HG03039 (cell line): ENCODE data around the gene PIP5K1A.
A peak's percentile ranks its signal among the peaks of the same experiment; 100 is the strongest.
"Not testable (repeated sequence)": the region's sequence is repeated elsewhere in the genome, so short reads cannot be mapped to it uniquely, and the experiment has no call there.

Experiments
- ATAC-seq: cut with Tn5 transposase; IDR thresholded peaks from one replicate; pipeline ENCODE4 v1.9.1; 2021; ENCODE audit warnings: mild to moderate bottlenecking, moderate library complexity; ENCODE audit not compliant: unreplicated experiment

Gene PIP5K1A

DNA sequence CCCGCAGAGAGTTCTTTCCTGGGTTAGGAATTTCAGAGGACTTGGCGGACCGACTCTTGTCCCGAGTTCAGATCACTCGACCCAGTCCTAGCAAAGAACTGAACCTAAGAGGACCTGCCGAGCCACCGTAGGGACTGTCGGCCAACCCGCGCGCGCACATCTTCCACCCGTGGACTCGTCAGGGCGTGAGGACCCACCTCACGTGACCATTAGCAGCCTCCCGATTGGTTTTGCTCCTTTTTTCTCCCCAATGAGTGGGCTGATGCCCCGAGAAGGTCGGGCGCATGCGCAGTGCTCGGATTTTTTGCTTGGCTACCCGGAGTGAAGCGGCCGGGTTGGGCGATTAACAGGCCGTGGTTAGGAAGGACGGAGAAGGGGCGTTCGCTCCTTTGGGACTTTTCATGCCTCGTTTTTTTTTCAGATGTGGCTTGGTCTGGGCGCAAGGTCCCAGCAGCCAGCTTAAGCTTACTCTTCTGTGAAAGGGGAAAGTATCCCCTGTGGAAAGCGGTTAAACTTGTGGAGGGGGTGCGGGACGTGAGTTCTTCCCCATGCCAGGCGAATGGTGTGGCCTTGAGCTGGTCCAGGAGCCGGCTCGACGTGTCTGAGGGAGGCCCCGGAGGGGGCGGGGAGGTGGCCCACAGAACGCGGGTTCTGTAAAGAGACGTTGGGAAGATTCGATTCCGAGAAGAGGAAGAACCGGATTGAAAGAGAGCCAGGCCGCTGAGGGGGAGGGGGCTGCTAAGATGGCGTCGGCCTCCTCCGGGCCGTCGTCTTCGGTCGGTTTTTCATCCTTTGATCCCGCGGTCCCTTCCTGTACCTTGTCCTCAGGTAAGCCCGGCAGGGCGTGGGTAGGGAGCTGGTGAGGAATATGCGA, at the start of gene PIP5K1A:
Gene PIP5K1A (plus strand): TSS at position 299 of the 874 bp plus-strand sequence. CDS start 445 bp downstream, at position 744.
- ATAC-seq, result peak; percentile 75

GRCh38 chr1:151156515-151156819, 41.9 kb upstream of the PIP5K1A start, which contains the start of gene TNFAIP8L2:
TSS of gene TNFAIP8L2 (plus strand) at chr1:151156649. CDS start at chr1:151158698, 2,049 bp downstream.
- no peak for ATAC-seq

GRCh38 chr1:151157067-151157531, 41.3 kb upstream of the PIP5K1A start:
- ATAC-seq, result no peak

- ATAC-seq, result no peak
Measured at GRCh38 chr1:151158326-151158725, 40.0 kb upstream of the PIP5K1A start.

- ATAC-seq, result no peak
Measured at GRCh38 chr1:151158751-151159251, 39.6 kb upstream of the PIP5K1A start.

DNA sequence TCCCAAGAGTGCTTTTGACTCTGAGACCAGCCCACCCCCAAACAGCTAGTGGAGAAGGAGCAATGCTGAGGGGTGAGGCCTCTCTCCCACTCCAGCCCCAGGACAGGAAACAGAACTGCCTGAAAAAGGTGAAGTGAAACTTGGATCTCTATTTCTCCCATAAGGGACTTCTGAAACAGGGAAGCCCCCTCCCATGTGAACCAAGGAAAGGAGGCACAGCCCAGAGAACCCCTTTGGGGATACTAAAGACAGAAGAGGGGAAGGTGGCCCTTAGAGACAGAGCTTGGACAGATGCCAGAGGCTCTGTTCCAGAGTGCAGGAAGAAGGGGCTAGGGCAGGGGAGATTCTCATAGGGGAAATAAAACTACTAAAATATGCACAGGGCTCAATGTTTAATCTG, 39.0 kb upstream of the PIP5K1A start:
- no peak for ATAC-seq

- no peak for ATAC-seq
Measured at GRCh38 chr1:151164732-151165280, 33.5 kb upstream of the PIP5K1A start.

DNA sequence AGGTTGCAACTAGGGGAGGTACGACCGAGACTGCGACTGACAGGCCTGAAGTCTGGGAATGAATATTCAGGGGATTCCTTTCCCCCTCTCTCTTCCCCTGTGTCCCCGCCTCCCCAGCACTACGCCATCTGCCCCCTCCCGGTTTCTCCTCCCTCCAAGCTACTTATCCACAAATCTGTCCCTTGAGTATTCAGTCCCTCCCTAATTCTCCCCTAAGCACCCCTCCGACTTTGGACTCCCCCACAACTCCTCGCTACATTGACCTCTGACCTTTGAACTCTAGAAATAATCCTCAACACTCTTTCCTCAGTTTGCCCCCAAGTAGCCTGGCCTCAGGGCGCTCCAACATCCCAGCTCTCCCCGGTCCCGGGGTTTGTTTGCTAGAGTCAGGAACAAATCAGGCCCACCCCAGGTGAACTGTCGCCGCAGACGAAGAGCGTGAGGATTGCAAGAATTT, 33.0 kb upstream of the PIP5K1A start:
- ATAC-seq, result peak; percentile 8

DNA sequence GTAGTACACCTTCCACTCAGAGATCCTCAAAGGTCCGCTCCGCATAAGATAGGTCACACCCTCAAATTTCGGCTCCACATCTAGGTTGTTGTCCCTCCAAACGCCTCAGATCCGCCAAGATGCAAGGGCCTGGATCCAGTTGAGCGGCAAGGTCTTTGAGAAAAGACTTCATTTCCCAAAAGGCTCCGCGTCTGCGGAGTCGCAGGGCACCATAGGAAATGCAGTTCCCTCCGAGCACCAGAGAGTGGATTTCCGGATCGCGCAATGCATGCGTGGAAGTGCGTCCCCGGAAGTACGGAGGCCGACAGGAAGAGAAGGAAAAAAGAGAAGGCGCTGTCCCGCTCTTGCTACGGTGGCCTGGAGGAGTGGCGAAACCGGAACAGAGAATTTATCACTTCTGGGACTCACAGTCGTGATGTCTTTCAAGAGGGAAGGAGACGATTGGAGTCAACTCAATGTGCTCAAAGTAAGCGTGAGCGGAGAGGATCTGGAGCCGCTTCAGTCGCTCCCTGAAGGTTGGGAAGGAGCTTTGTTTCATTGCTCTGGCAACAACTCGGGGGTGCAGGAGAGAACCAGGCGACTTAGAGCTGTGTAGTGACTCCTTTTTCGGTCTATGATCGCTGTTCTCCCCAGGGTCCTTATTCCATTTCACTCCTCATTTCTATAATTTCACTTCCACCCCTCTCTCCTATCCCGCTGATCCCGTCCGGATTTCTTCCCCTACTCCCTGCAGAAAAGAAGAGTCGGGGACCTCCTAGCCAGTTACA, 32.4 kb upstream of the PIP5K1A start, which contains the start of the genes LYSMD1 and SCNM1:
Gene LYSMD1 (minus strand): TSS at position 165 of the 767 bp plus-strand sequence. CDS start 644 bp downstream, outside the sequence.
Gene SCNM1 (plus strand): TSS at position 407 of the 767 bp plus-strand sequence. CDS start 9 bp downstream, at position 416.
- ATAC-seq, result peak; percentile 85

GRCh38 chr1:151166505-151166956, 31.8 kb upstream of the PIP5K1A start:
- ATAC-seq, result no peak

DNA sequence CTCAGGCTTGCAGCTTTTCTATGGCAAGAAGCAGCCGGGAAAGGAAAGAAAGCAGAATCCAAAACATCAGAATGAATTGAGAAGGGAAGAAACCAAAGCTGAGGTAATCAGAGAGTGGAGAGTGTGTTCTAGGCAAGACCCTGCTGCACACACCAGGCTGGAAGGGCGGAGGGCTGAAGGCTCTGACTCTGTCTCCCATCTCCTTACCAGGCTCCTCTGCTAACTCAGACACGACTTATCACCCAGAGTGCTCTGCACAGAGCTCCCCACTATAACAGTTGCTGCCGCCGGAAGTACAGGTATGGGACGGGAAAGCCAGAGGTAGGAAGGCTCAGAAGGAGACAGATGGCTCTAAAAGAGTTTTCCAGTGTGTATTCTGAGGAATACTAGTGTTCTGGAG, 31.2 kb upstream of the PIP5K1A start:
- no peak for ATAC-seq

- no peak for ATAC-seq
Measured at GRCh38 chr1:151171190-151171589, 27.2 kb upstream of the PIP5K1A start.

DNA sequence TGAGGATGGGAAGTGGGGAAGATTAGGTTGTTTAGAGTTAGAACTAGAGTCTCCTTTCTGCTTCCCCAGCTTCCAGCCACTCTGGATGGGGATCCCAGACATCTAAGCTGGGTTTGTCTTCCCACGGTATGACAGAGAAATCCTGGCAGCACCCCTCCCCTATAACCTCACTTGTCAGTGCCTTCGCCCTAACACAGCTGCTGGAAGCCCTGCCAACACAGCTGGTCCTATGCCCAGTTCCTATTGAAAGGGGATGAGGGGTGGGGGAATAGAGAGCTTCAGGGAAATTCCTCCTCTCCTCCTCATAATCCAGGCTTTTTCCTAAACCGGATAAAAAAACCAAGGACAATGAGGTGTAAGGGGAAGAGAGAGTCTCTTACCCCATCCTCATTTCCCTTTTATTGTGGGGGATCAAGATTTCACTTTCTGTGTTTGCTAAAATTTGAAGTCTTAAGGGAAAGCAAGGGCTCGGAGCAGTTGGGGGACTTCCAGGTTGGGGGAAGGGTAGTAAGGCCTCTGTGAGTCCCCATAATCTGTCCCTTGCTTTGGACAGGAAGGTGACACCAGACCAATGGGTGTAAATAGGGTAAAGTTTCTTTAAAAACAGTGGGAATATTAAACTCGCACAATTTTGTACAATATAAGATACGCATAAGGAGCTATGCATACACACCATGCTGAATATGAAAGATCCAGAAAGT, 23.2 kb upstream of the PIP5K1A start:
- no peak for ATAC-seq

GRCh38 chr1:151175863-151176262, 22.5 kb upstream of the PIP5K1A start, which contains the start of gene TMOD4:
TSS of gene TMOD4 (minus strand) at chr1:151175981. CDS start at chr1:151174875, 1,106 bp downstream.
- no peak for ATAC-seq

- ATAC-seq, result no peak
Measured at GRCh38 chr1:151176514-151177045, 21.8 kb upstream of the PIP5K1A start.

GRCh38 chr1:151184211-151184610, 14.1 kb upstream of the PIP5K1A start:
- no peak for ATAC-seq

DNA sequence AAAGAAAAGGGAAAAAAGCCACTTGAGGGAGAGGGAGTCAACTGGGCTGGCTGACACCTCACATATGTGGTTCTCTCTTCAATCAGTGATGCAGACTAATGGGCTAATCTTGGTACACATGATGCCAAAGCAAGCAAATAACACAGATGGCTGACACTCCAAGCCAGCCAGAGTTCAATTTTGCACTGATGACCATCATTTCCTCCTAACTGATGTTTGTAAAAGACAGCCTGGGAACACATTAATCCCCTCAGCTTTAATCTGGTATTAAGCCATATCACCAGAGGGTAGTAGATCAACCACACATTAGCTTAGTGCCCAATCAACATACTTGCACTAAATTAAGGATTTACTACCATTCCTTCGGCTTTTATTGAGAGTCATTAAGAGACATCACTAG, 11.1 kb upstream of the PIP5K1A start:
- ATAC-seq, result no peak

- not testable (repeated sequence) for ATAC-seq
Measured at GRCh38 chr1:151188667-151189066, 9.7 kb upstream of the PIP5K1A start.

DNA sequence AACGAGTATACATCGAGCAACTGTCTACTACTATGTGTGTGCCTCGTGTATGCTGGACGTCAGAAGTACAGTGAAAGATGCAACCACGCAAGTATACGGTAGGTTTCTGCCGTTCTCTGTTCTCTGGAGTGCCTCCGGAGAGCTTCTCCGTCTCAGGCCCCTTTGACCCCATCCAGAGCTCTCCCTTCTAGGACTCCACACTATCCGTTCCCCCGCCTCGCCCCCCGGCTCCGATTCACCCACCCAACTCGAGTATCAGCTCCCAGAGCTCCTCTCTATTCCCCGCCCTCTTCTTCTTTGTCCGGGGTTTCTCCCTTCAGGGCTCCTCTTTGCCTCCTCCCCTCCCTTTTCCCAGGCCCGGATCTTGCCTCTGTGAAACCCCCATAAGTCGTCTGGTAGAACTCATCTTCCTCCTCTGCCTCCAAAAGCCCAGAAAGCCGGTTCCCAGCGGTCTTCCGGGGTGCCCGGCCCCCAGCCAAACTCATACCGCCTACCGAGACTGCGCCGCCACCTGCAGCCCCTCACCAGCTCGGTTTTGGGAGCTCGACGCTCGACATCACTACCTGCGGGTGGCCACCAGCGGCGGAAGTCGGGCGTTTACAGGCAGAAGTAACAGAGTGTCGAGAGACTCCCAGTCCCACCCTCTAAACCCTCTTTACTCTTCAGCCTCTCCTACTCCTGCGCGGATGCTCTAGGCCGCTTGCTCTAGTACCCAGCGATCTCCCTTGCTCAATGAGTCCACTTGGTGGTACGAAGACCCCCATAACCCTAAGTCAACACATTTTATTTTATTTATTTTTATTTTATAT, 8.5 kb upstream of the PIP5K1A start, which contains the start of gene VPS72:
Gene VPS72 (minus strand): TSS at position 561 of the 809 bp plus-strand sequence. CDS start 76 bp downstream, at position 485.
- peak; percentile 80 for ATAC-seq
